Stomach smooth muscle (tissue), 2 donors: ENCODE results near the gene THOP1.

Source experiments
- H3K27ac ChIP-seq: one replicate; pipeline ENCODE4 v1.7.0; 2013; ENCODE audit warnings: mild to moderate bottlenecking, low read length, inconsistent platforms
- H3K27me3 ChIP-seq, 2 donors: one replicate each; pipeline ENCODE4 v1.7.0; 2013; ENCODE audit warnings: low read length in 2 of 2; ENCODE audit not compliant: insufficient read depth in 2 of 2, control insufficient read depth in 1 of 2
- H3K36me3 ChIP-seq, 2 donors: one replicate each; pipeline ENCODE4 v1.7.0; 2013; ENCODE audit warnings: low read length in 2 of 2; ENCODE audit not compliant: control insufficient read depth in 2 of 2, insufficient read depth in 2 of 2
- H3K4me1 ChIP-seq: one replicate; pipeline ENCODE4 v1.7.0; 2013; ENCODE audit warnings: low read length; ENCODE audit not compliant: control insufficient read depth, insufficient read depth
- H3K4me3 ChIP-seq, 2 donors: one replicate each; pipeline ENCODE4 v1.7.0; 2013; ENCODE audit warnings: low read length in 2 of 2
- H3K9ac ChIP-seq, 2 donors: one replicate each; pipeline ENCODE4 v1.7.0; 2013; ENCODE audit warnings: low read length in 2 of 2, mild to moderate bottlenecking in 1 of 2
- H3K9me3 ChIP-seq, 2 donors: one replicate each; pipeline ENCODE4 v1.7.0; 2013; ENCODE audit warnings: low read length in 2 of 2; ENCODE audit not compliant: control insufficient read depth in 2 of 2
- donor health status: healthy.
- donor health status: Pancreatic carcinoma.

Gene THOP1

DNA sequence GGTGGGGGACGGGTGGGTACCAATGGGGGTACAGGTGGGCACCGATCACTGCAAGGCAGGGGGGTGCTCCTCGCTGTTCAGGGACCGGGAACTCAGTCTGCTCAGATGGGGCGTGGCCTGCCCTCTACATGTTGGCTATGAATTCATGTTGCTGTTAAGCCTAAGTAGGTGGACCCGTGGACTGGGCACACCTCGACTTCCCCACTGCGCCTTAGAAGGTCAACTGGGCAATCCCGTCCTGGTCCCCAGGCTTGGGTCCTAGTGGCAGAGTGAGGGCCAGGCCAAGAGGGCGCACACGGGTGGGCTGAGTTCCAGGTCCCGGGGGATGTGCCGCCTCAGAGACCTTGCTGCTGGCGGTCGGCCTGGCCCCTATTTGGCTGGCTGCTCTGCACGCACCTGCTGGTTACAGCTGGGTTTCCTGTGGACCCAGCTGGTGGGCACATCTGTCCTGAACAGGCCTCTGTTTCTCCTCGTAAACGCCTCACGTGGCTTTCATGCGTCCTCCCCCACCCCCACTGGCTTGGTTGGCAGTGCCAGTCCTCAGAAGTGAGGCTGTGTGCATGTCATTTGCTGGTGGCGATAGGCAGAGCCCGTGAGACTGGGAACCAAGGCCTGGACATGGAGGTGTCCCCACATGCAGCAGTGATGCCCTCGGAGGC lies 20.8 kb downstream of the THOP1 start:
- no peaks in the 10 kb centered on the region for H3K4me1 ChIP-seq
- no peak overlapping the region for H3K27ac ChIP-seq
- H3K27me3 ChIP-seq, result no peaks in the 10 kb centered on the region
- no peak overlapping the region for H3K9ac ChIP-seq
- H3K9me3 ChIP-seq, result no peaks in the 10 kb centered on the region
- H3K36me3 ChIP-seq, result peaks cover 11 to 33% of the 10 kb centered on the region in 2 donors
- no peak overlapping the region for H3K4me3 ChIP-seq

DNA sequence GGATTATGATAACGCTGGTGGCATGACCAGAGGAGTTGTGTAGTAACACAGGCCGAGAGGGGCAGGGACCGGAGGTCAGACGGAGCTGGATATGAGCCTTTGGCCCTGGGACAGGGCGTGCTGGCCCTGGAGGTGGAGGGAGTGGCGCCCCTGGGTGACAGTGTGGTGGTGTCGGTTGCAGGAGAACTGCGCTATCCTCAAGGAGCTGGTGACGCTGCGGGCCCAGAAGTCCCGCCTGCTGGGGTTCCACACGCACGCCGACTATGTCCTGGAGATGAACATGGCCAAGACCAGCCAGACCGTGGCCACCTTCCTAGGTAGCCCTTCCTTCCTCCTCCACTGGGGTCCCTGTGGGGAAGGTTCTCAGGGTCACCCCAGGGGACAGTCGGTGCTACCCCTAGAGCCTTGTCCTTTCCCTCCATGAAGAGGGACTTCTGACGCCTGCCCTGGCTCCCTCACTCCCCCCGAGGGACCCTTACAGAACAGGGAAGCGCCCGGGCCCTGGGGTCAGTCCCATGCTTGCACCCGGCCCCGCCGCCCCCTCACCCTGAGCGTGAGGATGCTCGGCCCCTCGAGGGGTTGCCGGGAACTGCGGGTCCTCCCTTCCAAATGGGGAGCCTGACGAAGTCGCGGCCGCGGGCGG lies 21.6 kb downstream of the THOP1 start:
- Histone ChIP-seq H3K36me3 (peaks cover 11 to 32% of the 10 kb centered on the region in 2 donors), H3K27ac (no peak overlapping the region), H3K4me1 (no peaks in the 10 kb centered on the region)

DNA sequence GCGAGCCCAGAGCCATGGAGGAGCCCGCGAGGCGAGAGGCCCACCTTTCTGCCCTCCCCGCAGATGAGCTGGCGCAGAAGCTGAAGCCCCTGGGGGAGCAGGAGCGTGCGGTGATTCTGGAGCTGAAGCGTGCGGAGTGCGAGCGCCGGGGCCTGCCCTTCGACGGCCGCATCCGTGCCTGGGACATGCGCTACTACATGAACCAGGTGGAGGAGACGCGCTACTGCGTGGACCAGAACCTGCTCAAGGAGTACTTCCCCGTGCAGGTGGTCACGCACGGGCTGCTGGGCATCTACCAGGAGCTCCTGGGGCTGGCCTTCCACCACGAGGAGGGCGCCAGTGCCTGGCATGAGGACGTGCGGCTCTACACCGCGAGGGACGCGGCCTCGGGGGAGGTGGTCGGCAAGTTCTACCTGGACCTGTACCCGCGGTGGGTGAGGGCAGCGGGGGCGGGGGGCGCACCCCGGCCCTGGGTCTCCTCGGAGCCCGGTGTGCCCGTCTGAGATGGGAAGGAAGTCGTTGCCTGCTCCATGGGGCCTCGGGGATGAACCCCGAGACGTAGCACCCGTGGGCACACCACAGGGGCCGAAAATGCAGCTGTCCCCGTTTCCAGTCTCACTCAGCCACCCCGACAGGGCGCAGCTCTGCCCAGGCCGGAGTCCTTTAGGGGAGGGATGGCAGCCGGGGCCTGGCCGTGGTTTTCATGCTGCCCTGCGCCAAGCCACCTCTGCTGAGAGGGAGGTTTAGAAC lies 22.3 kb downstream of the THOP1 start:
- no peaks in the 10 kb centered on the region for H3K4me1 ChIP-seq
- no peaks in the 10 kb centered on the region for H3K9me3 ChIP-seq
- H3K9ac ChIP-seq, result no peak overlapping the region
- H3K36me3 ChIP-seq, result peaks cover 11 to 35% of the 10 kb centered on the region in 2 donors
- H3K4me3 ChIP-seq, result no peak overlapping the region
- H3K27me3 ChIP-seq, result no peaks in the 10 kb centered on the region
- H3K27ac ChIP-seq, result no peak overlapping the region

More for the DNA sequence above, 21.6 kb downstream of the THOP1 start:
- Histone ChIP-seq H3K9ac (no peak overlapping the region), H3K9me3 (no peaks in the 10 kb centered on the region), H3K27me3 (no peaks in the 10 kb centered on the region), H3K4me3 (no peak overlapping the region)

DNA sequence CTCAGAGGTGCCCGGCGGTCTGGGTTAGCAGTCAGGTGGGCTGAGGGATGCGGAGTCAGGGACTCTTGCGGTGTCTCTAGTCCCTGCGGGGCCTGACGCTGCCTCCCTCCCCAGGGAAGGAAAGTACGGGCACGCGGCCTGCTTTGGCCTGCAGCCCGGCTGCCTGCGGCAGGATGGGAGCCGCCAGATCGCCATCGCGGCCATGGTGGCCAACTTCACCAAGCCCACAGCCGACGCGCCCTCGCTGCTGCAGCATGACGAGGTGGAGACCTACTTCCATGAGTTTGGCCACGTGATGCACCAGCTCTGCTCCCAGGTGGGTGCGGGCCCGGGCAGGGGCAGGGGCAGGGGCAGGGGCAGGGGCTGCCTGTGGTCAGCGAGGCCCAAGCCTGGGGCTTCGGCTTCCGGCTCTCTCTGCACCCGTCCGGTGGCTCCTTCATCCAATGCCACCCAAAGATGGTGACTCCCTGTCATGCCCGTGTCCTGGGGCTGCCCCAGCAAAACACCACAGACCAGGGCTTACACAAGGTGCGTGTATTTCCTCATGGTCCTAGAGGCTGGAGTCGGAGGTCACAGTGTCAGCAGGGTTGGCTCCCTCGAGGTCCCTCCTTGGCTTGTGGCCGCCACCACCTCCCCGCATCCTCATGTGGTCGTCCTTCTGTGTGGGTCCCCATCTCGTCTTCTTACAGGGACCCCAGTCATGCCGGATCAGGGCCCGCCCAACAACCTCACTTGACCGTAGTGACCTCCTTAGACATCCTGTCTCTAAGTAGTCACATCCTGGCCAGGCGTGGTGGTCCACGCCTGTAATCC lies 23.0 kb downstream of the THOP1 start:
- H3K27ac ChIP-seq, result no peak overlapping the region
- H3K9me3 ChIP-seq, result no peaks in the 10 kb centered on the region
- H3K27me3 ChIP-seq, result no peaks in the 10 kb centered on the region
- peaks cover 11 to 32% of the 10 kb centered on the region in 2 donors for H3K36me3 ChIP-seq
- H3K9ac ChIP-seq, result no peak overlapping the region
- no peak overlapping the region for H3K4me3 ChIP-seq
- H3K4me1 ChIP-seq, result no peaks in the 10 kb centered on the region

DNA sequence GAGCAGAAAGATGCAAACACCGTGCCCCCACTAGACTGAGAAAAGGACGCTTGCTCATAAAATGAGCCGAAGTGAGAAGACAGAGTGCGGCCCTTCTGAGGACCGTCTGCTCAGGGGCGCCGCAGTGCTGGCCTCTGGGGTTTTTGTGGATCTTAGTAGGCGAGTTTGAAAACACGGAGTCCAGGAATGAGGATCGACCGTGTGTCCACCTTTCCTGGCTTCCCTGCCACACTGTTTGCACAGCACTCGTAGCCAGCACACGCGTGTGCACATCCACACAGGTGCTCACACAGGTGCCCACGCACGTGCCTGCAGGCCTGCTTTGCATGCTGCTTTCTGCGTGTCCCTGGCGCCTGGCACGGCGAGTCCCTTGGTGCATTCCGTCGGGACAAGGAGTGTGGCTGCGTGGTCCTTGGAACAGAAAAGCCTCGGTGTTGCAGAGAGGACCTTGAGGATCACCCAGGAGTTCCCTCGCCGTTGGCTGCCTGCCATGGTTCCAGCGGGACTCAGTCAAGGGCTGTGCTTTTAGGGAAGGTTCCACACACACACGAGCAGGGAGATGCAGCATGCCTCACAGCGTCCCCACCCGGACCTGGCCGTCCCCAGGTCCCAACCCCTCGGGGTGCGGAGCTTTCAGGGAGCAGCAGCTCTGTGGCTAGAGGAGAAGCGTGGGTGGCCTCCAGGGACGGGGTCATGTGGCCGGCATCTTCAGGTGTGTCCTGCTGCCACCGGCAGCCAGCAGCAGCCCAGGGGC lies 24.3 kb downstream of the THOP1 start:
- H3K36me3 ChIP-seq, result peaks cover 14 to 32% of the 10 kb centered on the region in 2 donors
- H3K4me3 ChIP-seq, result no peak overlapping the region
- no peaks in the 10 kb centered on the region for H3K9me3 ChIP-seq
- no peak overlapping the region for H3K9ac ChIP-seq
- no peaks in the 10 kb centered on the region for H3K4me1 ChIP-seq
- H3K27me3 ChIP-seq, result no peaks in the 10 kb centered on the region
- no peak overlapping the region for H3K27ac ChIP-seq

DNA sequence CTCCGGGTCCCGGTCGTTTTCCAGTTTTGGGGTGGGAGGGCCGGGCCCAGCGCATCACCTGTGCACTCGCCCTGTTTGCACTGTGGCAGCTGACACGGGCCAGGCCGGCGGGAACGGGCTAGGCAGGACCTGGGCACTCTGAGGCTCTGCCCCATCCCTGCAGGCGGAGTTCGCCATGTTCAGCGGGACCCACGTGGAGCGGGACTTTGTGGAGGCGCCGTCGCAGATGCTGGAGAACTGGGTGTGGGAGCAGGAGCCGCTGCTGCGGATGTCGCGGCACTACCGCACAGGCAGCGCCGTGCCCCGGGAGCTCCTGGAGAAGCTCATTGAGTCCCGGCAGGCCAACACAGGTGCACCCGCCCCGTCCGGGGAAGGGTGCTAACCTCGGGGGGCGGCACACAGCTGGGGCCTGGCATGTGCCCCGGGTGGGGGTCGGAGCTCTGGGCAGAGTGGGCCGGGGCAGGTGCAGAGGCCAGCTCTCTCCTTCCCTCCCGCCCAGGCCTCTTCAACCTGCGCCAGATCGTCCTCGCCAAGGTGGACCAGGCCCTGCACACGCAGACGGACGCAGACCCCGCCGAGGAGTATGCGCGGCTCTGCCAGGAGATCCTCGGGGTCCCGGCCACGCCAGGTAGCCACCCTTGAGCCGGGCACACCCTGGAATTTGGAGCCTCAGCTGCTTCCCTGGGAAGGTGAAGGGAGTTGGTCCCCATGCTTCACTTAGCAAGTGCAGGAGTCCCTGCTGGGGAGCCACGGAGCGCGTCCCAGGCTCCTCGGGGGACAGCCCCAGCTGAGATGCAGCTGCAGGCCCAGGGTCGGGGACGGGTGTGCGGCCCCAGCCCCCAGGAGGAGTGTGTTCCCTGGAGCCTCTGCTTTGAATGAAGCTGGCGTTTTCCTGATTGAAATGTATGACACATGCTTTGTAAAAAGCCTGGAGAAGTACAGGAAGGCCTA lies 25.1 kb downstream of the THOP1 start:
- H3K9me3 ChIP-seq, result no peaks in the 10 kb centered on the region
- H3K4me1 ChIP-seq, result no peaks in the 10 kb centered on the region
- H3K27ac ChIP-seq, result no peak overlapping the region
- H3K9ac ChIP-seq, result no peak overlapping the region
- no peak overlapping the region for H3K4me3 ChIP-seq
- peaks cover 14 to 29% of the 10 kb centered on the region in 2 donors for H3K36me3 ChIP-seq
- no peaks in the 10 kb centered on the region for H3K27me3 ChIP-seq

DNA sequence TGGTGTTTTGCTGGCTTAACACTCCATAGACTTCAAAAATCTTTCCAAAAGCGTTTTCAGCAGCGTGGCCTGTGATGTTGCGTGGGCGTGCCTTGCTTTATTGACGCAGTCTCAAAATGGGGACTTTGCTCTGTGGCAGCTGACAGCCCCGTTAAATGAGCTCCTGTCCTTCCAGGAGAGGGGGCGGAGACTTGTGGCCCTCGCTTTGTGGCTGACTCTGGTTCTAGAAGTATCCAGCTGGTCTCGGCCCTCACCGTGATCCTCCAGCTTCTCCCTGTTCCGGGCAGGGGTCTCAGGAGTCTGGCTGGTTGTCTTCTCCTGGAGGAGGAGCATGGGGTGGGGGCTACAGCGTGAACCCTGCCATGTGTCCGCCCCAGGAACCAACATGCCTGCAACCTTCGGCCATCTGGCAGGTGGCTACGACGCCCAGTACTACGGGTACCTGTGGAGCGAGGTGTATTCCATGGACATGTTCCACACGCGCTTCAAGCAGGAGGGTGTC lies 26.0 kb downstream of the THOP1 start:
- no peak overlapping the region for H3K27ac ChIP-seq
- no peaks in the 10 kb centered on the region for H3K4me1 ChIP-seq
- H3K36me3 ChIP-seq, result peaks cover 14 to 28% of the 10 kb centered on the region in 2 donors
- no peak overlapping the region for H3K9ac ChIP-seq
- no peak overlapping the region for H3K4me3 ChIP-seq
- no peaks in the 10 kb centered on the region for H3K9me3 ChIP-seq
- H3K27me3 ChIP-seq, result no peaks in the 10 kb centered on the region

DNA sequence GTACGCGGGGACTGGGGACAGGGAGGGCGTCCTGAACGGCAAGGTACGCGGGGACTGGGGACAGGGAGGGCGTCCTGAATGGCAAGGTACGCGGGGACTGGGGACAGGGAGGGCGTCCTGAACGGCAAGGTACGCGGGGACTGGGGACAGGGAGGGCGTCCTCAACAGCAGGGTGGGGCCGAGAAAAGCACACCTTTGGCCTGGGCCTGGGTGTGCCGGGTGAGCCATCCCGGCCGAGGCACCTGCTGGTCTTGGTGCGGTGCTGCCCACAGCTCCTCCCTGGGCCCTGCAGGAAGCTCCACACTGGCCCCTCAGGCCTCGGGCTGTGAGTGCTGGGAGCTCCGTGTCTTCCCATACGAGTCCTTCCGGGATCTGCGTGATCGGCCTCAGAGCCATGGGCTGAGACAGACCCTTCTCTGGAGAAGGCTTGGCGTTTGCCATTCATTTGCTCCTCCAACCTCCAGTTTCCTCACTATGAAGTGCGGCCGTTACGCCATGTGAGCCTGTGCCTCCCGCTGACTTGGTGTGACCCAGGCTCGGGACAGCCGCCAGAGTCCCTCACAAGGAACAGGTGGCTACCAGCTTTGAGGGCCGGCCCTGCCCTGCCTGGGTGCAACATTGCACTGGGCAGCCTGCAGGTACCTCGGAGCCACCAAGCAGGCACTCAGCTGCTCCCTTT lies 26.6 kb downstream of the THOP1 start:
- Histone ChIP-seq H3K4me3 (no peak overlapping the region), H3K27me3 (no peaks in the 10 kb centered on the region), H3K9me3 (no peaks in the 10 kb centered on the region), H3K36me3 (peaks cover 14 to 23% of the 10 kb centered on the region in 2 donors), H3K27ac (no peak overlapping the region), H3K9ac (no peak overlapping the region), H3K4me1 (no peaks in the 10 kb centered on the region)
